Thymus (tissue), 11 donors: ENCODE results near the gene DENND5A. TPM values are rescaled to one million over a fixed set of nuclear protein-coding genes. Genes with fewer than 3 reads are reported as not detected.
"Not testable (repeated sequence)": the region's sequence is repeated elsewhere in the genome, so short reads cannot be mapped to it uniquely, and the experiment has no call there.

ENCODE experiments used
- DNase-seq, 9 donors: peaks; one replicate each; pipeline ENCODE4 v3.0.0-alpha.2; 2013; ENCODE audit warnings: low spot score in 9 of 9, low read depth in 6 of 9, missing footprints in 1 of 9
- H3K27ac ChIP-seq, 2 donors: one replicate each; pipeline ENCODE4 v1.5.1; 2013; ENCODE audit warnings: control low read depth in 1 of 2, low read depth in 1 of 2, low read length in 1 of 2, mild to moderate bottlenecking in 1 of 2, moderate library complexity in 1 of 2
- H3K27me3 ChIP-seq, 2 donors: one replicate each; pipeline ENCODE4 v1.5.1; 2013; ENCODE audit warnings: low read length in 1 of 2; ENCODE audit not compliant: control insufficient read depth in 2 of 2, insufficient read depth in 1 of 2
- H3K36me3 ChIP-seq, 2 donors: one replicate each; pipeline ENCODE4 v1.5.1; 2013; ENCODE audit warnings: low read length in 1 of 2, mild to moderate bottlenecking in 1 of 2, moderate library complexity in 1 of 2; ENCODE audit not compliant: control insufficient read depth in 2 of 2, insufficient read depth in 2 of 2
- H3K4me1 ChIP-seq, 2 donors: one replicate each; pipeline ENCODE4 v1.5.1; 2013; ENCODE audit warnings: low read length in 2 of 2; ENCODE audit not compliant: control insufficient read depth in 2 of 2, insufficient read depth in 2 of 2
- H3K4me3 ChIP-seq, 2 donors: one replicate each; pipeline ENCODE4 v1.5.1; 2013; ENCODE audit warnings: low read length in 2 of 2, control low read depth in 1 of 2, mild to moderate bottlenecking in 1 of 2
- H3K9me3 ChIP-seq, 2 donors: one replicate each; pipeline ENCODE4 v1.5.1; 2013; ENCODE audit warnings: low read length in 1 of 2, mild to moderate bottlenecking in 1 of 2; ENCODE audit not compliant: control insufficient read depth in 2 of 2, insufficient read depth in 1 of 2
- WGBS: extraction: QIAGEN DNeasy Blood & Tissue Kit; methylation state at CpG from one replicate; pipeline ENCODE4 v1.1.7; 2013; 5-methylcytosine and 5-hydroxymethylcytosine counted together
- polyA plus RNA-seq: library from polyadenylated mRNA; stranded (reverse); fragments of 200-250 nt; gene quantifications from one replicate; pipeline ENCODE4 v1.2.3, GENCODE V29; 2013
- total RNA-seq: library from RNA; stranded (reverse); fragments of 120-200 nt; gene quantifications from one replicate; pipeline ENCODE4 v1.2.4, GENCODE V29; 2013
- donor health status: healthy.

Gene DENND5A
- total and polyA plus RNA-seq, 2 donors: 34.6 to 45.8 TPM

DNA sequence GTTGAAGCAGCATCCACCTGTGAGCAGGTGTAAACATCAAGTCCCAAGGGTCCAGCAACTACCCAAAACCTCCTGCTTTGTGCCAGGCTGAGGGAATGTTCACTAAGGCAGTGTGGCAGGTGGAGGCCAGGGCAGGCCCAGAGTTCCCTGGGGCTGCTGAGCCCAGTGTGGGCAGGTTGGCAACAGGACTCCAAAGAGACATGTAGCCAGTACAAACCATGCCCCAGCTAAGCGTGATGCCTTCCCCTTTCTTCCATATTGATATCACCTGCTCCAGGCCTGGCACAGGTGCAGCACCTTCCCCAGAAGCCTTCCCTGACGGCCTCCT, 143.7 kb downstream of the DENND5A start:
- Histone ChIP-seq H3K4me1 (no peaks in the 10 kb centered on the region), H3K9me3 (no peaks in the 10 kb centered on the region), H3K27me3 (no peaks in the 10 kb centered on the region), H3K4me3 (no peak overlapping the region), H3K27ac (no peak overlapping the region), H3K36me3 (no peaks in the 10 kb centered on the region)
- DNase-seq: no peak
- 95% methylated on average over 2 of the region's 2 CpGs for WGBS

DNA sequence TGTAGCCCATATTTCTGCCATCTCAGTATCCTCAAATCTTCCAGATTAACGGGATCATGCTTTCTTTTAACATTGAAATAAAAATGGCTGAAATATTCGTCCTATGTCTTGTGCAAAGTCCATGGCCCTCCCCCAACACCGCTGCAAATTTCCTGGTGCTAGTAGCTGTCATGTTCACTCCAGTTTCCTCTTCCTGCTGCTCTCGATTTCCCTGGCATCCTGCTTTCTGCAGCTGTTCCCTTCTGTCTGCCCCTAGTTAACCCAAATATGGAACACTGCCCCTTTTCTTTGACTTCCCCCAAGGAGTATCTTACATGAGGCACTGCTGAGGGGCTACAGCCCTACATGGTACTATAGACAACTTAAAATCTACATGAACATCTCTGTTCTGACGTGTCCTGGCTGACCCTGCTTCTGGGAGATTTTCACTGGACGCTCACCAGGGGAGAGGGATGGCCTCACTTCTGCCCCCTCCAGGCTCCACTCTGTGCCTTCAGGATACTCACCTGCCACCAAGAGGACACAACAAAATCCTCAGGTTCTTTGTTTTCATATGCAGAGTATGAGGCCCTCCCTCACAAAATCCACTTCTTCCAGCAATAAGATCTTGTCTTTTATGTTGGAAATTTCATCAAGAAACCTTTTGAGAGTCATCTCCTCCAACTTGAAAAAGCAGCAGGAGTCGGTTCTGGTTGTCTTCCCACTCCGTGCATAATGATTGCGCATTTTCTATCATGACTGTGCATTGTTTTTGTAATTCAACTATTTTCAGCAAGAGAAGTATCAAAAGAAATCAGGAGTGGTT, 144.3 kb downstream of the DENND5A start:
- no peak for DNase-seq
- Histone ChIP-seq H3K27ac (no peak overlapping the region), H3K4me1 (no peaks in the 10 kb centered on the region), H3K27me3 (no peaks in the 10 kb centered on the region), H3K9me3 (no peaks in the 10 kb centered on the region), H3K36me3 (no peaks in the 10 kb centered on the region), H3K4me3 (no peak overlapping the region)
- 92% methylated on average over 9 of the region's 9 CpGs for WGBS

DNA sequence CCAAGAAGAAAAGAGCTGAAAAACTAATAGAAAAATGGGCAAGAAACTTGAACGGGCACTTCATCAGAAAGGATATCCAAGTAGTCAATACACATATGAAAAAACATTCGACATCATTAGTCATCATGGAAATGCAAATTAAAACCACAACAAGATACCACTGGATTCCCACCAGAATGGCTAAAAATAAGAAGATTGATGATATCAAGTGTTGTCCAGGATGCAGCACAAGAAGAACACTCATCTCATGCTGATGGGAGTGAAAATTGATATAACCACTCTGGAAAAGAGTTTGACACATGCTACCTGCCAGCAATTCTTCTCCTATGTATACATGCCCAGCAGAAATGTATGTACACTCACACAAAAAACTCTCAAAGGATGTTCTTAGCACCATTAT, 146.9 kb downstream of the DENND5A start:
- Histone ChIP-seq H3K9me3 (peaks cover 0 to 3% of the 10 kb centered on the region in 2 donors), H3K4me3 (no peak overlapping the region), H3K36me3 (no peaks in the 10 kb centered on the region), H3K4me1 (no peaks in the 10 kb centered on the region), H3K27ac (no peak overlapping the region), H3K27me3 (no peaks in the 10 kb centered on the region)
- 97% methylated on average over 2 of the region's 2 CpGs for WGBS
- DNase-seq: no peak

DNA sequence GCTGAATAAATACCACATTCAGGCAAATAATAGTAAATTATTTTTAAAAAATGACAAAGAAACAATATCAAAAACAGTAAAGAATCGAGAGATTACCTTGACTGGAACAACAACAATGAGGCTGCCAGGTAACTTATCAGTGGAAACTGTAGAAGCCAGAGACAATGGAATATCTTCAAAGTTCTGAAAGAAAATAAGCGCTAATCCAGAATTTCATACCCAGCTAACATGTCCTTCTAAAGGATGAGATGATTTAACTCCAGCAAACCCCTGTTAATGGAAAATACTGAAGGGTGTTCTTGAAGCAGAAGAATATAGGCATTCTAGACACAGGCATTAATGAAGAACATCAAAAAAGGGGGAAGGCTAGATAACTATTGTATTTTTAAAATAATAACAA, 153.1 kb downstream of the DENND5A start:
- no peak overlapping the region for H3K4me3 ChIP-seq
- H3K27ac ChIP-seq: no peak overlapping the region
- no peak for DNase-seq
- H3K27me3 ChIP-seq: no peaks in the 10 kb centered on the region
- WGBS: over 99% methylated on average over 2 of the region's 2 CpGs
- peaks cover 0 to 3% of the 10 kb centered on the region in 2 donors for H3K9me3 ChIP-seq
- H3K36me3 ChIP-seq: no peaks in the 10 kb centered on the region
- no peaks in the 10 kb centered on the region for H3K4me1 ChIP-seq

DNA sequence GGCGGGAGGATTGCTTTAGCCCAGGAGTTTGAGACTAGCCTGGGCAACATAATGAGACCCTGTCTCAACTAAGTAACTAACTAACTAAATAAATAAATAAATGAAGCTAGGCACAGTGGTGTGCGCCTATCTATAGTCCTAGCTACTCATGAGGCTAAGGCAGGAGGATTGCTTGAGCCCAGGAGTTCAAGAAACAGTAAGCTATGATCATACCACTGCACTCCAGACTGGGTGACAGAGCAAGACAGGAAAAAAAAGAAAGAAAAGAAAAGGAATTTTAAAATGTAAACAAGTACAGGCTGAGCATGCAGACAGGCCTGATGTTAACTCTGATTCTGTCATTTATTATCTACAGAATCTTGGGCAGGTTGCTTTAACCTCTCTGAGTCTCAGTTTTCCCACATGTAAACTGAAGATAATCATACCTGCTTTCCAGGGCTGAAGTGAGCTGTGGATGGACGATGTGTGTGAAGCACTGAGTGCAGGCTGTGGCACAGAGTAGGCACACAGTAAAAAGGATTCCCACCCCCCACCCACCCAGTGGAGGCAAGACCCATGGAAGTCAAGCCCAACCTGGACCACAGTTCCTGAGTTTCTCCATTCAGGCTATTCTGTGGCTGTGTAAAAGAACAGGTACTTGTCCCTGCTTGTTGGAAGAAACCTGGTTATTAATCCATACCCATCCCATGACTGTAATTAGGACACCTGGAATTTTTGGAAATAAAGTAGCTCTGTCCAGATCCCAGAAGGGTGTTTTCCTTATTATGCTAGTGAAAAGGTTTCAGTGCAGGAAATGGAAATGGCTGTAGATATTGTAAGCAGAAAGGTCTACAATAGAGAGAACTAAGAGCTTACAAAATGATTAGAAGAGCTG, 155.1 kb downstream of the DENND5A start:
- Histone ChIP-seq H3K9me3 (peaks cover 0 to 3% of the 10 kb centered on the region in 2 donors), H3K4me3 (no peak overlapping the region), H3K36me3 (no peaks in the 10 kb centered on the region), H3K27me3 (no peaks in the 10 kb centered on the region), H3K27ac (no peak overlapping the region), H3K4me1 (no peaks in the 10 kb centered on the region)
- no peak for DNase-seq
- WGBS: 95% methylated on average over 3 of the region's 3 CpGs

DNA sequence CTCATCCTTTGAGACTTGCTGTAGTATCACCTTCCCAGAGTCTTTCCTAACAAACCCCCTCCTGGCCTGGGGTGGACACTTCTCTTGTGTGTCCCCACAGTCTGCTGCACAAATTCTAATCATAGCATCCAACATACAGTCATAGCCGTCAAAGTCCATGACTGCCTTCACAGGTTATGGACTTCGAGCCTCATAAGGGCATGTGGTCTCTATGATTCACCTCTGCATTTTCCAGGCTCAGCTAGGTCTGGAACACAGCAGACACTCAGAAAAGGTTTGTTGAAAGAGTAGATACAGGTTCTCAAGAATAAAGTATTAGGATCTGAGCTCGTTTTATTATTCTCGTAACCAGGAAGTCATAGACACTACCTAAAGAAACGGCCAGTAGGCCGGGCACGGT, 160.6 kb downstream of the DENND5A start:
- H3K27me3 ChIP-seq: no peaks in the 10 kb centered on the region

DNA sequence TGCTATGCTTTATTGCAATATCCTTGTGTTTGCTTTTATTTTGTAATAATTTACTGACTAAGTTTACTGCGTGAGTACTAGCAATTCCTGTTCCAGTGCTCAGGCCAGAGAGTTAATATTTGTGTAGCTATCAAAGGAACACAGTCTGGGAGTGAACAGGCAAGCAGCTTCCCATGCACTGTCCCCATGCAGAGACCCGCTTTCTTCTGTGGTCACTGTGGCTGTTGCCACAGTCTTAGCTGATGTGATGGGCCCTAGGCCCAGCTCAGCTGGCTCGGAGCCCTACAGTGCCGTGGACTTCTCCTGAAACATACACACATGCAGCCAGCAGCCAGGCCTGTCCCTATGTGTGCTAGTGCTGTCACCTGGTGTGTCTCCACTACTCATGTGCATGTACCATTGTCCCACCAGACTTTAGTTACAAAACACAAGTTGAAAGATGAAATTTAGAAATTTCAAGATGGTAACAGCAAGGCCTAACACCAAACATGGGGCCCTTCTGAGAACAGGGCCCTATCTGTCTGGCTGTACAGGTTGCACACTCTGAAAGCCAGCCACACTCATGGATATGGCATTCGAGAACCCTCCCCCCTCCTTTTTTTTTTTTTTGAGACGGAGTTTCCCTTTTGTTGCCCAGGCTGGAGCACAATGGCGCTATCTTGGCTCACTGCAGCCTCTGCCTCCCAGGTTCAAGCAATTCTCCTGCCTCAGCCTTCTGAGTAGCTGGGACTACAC, 161.4 kb downstream of the DENND5A start:
- WGBS: 98% methylated on average over 7 of the region's 7 CpGs

More for the DNA sequence above, 160.6 kb downstream of the DENND5A start:
- no peak overlapping the region for H3K4me3 ChIP-seq
- no peak overlapping the region for H3K27ac ChIP-seq
- no peaks in the 10 kb centered on the region for H3K4me1 ChIP-seq
- 97% methylated on average over 7 of the region's 7 CpGs for WGBS
- no peaks in the 10 kb centered on the region for H3K36me3 ChIP-seq
- no peak for DNase-seq
- H3K9me3 ChIP-seq: no peaks in the 10 kb centered on the region

DNA sequence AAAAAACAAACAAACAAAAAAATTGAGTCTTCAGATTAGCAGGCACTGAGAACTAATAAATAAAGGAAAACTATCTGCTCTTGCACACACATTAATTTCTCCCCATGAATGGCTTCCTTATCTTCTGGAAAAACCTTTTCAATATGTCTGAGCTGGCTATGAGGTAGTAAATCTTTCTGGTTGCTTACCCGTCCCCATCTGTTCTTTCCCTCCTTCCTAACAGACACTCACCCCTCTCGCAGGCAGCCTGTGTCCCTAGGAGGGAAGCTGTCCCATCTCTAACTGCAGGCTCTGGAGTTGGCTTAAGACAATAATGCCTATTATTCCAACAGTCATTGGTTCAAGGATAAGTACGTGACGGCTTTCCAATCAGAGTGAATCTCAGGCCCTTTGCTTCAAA, 165.5 kb downstream of the DENND5A start:
- Histone ChIP-seq H3K4me1 (no peaks in the 10 kb centered on the region), H3K9me3 (no peaks in the 10 kb centered on the region), H3K4me3 (no peak overlapping the region), H3K27ac (no peak overlapping the region), H3K27me3 (peaks cover 0 to 7% of the 10 kb centered on the region in 2 donors), H3K36me3 (no peaks in the 10 kb centered on the region)
- no peak for DNase-seq
- 85% methylated on average over 4 of the region's 4 CpGs for WGBS

More for the DNA sequence above, 161.4 kb downstream of the DENND5A start:
- no peaks in the 10 kb centered on the region for H3K27me3 ChIP-seq
- no peak for DNase-seq
- no peaks in the 10 kb centered on the region for H3K9me3 ChIP-seq
- no peak overlapping the region for H3K4me3 ChIP-seq
- no peak overlapping the region for H3K27ac ChIP-seq
- no peaks in the 10 kb centered on the region for H3K36me3 ChIP-seq
- no peaks in the 10 kb centered on the region for H3K4me1 ChIP-seq

DNA sequence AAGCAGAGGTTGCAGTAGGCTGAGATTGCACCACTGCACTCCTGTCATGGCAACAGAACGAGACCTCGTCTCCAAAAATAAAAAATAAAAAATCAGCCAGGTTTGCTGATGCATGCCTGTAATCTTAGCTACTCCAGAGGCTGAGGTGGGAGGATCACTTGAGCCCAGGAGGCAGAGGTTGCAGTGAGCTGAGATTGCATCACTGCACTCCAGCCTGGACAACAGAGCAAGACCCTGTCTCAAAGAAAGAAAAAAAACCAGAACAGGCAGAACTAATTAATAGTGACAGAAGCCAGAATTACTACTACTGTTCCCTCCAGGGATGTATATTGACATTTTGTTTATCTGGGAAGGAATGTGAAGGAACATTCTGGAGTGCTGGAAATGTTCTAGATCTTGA, 166.7 kb downstream of the DENND5A start:
- H3K27ac ChIP-seq, H3K36me3 ChIP-seq, H3K4me3 ChIP-seq, H3K9me3 ChIP-seq, H3K4me1 ChIP-seq, DNase-seq: not testable (repeated sequence)
- H3K27me3 ChIP-seq: peaks cover 3 to 16% of the 10 kb centered on the region in 2 donors
- 97% methylated on average over 2 of the region's 2 CpGs for WGBS
